Progenitor cell of endocrine pancreas (in vitro differentiated cells): ENCODE results near the gene PTPN2. TPM values are rescaled to one million over a fixed set of nuclear protein-coding genes. Genes with fewer than 3 reads are reported as not detected.

Experiments
- DNase-seq: peaks from one replicate; pipeline ENCODE4 v3.0.0; 2021; ENCODE audit warnings: low spot score; ENCODE audit not compliant: unreplicated experiment
- H3K27ac Mint-ChIP-seq: 2 replicates; pipeline ENCODE4 v1.8.0; 2021; ENCODE audit warnings: mild to moderate bottlenecking, moderate library complexity, mixed read lengths
- H3K27me3 Mint-ChIP-seq: 2 replicates; pipeline ENCODE4 v1.8.0; 2021; ENCODE audit warnings: mixed read lengths
- H3K36me3 Mint-ChIP-seq: 2 replicates; pipeline ENCODE4 v1.8.0; 2022; ENCODE audit warnings: mixed read lengths; ENCODE audit not compliant: insufficient read depth
- H3K4me1 Mint-ChIP-seq: 2 replicates; pipeline ENCODE4 v1.8.0; 2021; ENCODE audit warnings: low read depth, mixed read lengths
- H3K4me3 Mint-ChIP-seq: 2 replicates; pipeline ENCODE4 v1.8.0; 2021; ENCODE audit warnings: low read depth, mild to moderate bottlenecking, moderate library complexity, mixed read lengths
- H3K9me3 Mint-ChIP-seq: 2 replicates; pipeline ENCODE4 v1.8.0; 2021; ENCODE audit warnings: low read depth, mixed read lengths
- CTCF ChIP-seq: fragments of 200-600 bp; sonication (generic); IDR thresholded peaks from one replicate; pipeline ENCODE4 v1.5.0; 2021; ENCODE audit warnings: antibody characterized with exemption, mild to moderate bottlenecking; ENCODE audit not compliant: unreplicated experiment
- total RNA-seq: library from RNA; stranded (reverse); gene quantifications from 2 replicates; pipeline ENCODE4 v1.2.1, GENCODE V29; 2021

The PTPN2 gene
- total RNA-seq, 1 donor from 2014 or later, result 45.1 TPM

GRCh38 chr18:12928641-12929040, 44.6 kb upstream of the PTPN2 start:
- DNase-seq, result no peak
- Mint-ChIP-seq H3K27ac (no peak overlapping the region), H3K27me3 (peaks cover 5% of the 10 kb centered on the region), H3K4me1 (peaks cover 2% of the 10 kb centered on the region), H3K4me3 (no peak overlapping the region), H3K36me3 (no peaks in the 10 kb centered on the region), H3K9me3 (no peaks in the 10 kb centered on the region)
- no peak for TF ChIP-seq CTCF

GRCh38 chr18:12928206-12928605, 44.2 kb upstream of the PTPN2 start:
- Mint-ChIP-seq H3K36me3 (no peaks in the 10 kb centered on the region), H3K4me3 (no peak overlapping the region), H3K4me1 (peaks cover 2% of the 10 kb centered on the region), H3K27ac (no peak overlapping the region), H3K9me3 (no peaks in the 10 kb centered on the region), H3K27me3 (peaks cover 5% of the 10 kb centered on the region)
- DNase-seq, result no peak
- no peak for TF ChIP-seq CTCF

- Mint-ChIP-seq H3K9me3 (peaks cover 2% of the 10 kb centered on the region), H3K27ac (no peak overlapping the region), H3K27me3 (no peaks in the 10 kb centered on the region), H3K36me3 (no peaks in the 10 kb centered on the region), H3K4me3 (no peak overlapping the region), H3K4me1 (no peaks in the 10 kb centered on the region)
- no peak for DNase-seq
- no peak for TF ChIP-seq CTCF
Observed at GRCh38 chr18:12924616-12925015, 40.6 kb upstream of the PTPN2 start.

DNA sequence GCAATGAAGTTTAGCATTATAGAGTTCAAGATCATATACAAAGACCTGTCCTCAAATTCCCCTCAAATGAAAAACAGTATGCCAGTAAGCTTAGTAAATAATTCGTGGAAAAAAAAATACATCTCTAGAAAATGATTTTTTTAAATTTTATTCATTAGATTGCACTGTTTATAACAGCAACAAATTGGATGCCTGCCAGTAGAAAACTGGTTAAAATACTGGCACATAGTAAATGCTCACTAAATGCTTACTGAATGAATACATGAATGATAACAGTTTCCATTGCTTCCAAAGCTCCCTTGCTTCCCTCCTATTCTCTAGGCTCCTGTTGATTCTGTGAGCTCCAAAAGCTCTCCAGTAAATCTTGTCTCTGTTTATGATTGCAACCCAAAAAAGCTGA, 38.2 kb upstream of the PTPN2 start:
- H3K27ac Mint-ChIP-seq, result no peak overlapping the region
- no peaks in the 10 kb centered on the region for H3K4me1 Mint-ChIP-seq
- H3K27me3 Mint-ChIP-seq, result no peaks in the 10 kb centered on the region
- peaks cover 2% of the 10 kb centered on the region for H3K9me3 Mint-ChIP-seq
- H3K4me3 Mint-ChIP-seq, result no peak overlapping the region
- no peak for TF ChIP-seq CTCF
- no peaks in the 10 kb centered on the region for H3K36me3 Mint-ChIP-seq
- DNase-seq, result no peak

DNA sequence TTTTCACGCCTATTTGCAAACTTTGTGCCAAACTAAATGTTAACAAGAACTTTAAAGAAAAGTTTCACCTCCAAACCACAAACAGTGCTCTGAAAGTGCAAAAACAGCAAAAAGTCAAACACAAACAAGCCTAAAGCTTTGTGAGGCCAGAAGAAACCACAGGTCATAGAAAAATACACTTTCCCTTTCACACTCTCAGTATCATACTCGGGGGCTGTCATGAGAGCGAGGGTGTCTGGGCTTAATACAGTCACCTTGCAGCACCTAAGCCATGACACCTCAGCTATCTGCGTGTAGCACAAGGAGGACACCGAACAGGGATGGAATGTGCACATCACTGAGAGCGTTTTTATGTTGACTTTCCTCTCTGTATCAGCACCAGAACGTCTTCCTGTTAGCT, 37.1 kb upstream of the PTPN2 start:
- H3K27me3 Mint-ChIP-seq, result no peaks in the 10 kb centered on the region
- no peak overlapping the region for H3K4me3 Mint-ChIP-seq
- no peak for TF ChIP-seq CTCF
- no peak for DNase-seq
- H3K36me3 Mint-ChIP-seq, result no peaks in the 10 kb centered on the region
- H3K27ac Mint-ChIP-seq, result no peak overlapping the region
- H3K4me1 Mint-ChIP-seq, result no peaks in the 10 kb centered on the region
- H3K9me3 Mint-ChIP-seq, result peaks cover 2% of the 10 kb centered on the region
